ENCODE data around the gene ATP8B4. TPM values are rescaled to one million over a fixed set of nuclear protein-coding genes. Genes with fewer than 3 reads are reported as not detected.

ATP8B4 gene
- total and polyA plus RNA-seq, 12 donors: 0.39 to 5.3 (median 1.6) TPM

GRCh38 chr15:50120729-50121128 is 1.7 kb upstream of the ATP8B4 start:
- ATAC-seq (no peak), DNase-seq (no peak)
- no peak overlapping the region for H3K27ac ChIP-seq
- no peaks in the 10 kb centered on the region for H3K27me3 ChIP-seq
- peaks cover 0 to 21% (median 2%) of the 10 kb centered on the region in 11 donors for H3K9me3 ChIP-seq
- H3K4me3 ChIP-seq: no peak overlapping the region
- TF ChIP-seq, protein P1, sequence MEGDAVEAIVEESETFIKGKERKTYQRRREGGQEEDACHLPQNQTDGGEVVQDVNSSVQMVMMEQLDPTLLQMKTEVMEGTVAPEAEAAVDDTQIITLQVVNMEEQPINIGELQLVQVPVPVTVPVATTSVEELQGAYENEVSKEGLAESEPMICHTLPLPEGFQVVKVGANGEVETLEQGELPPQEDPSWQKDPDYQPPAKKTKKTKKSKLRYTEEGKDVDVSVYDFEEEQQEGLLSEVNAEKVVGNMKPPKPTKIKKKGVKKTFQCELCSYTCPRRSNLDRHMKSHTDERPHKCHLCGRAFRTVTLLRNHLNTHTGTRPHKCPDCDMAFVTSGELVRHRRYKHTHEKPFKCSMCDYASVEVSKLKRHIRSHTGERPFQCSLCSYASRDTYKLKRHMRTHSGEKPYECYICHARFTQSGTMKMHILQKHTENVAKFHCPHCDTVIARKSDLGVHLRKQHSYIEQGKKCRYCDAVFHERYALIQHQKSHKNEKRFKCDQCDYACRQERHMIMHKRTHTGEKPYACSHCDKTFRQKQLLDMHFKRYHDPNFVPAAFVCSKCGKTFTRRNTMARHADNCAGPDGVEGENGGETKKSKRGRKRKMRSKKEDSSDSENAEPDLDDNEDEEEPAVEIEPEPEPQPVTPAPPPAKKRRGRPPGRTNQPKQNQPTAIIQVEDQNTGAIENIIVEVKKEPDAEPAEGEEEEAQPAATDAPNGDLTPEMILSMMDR (IDR thresholded peaks at IDR 0.05): no peak
- H3K4me1 ChIP-seq: peaks cover 0 to 11% (median 0%) of the 10 kb centered on the region in 9 donors
- intact Hi-C loops (cut with DNase I): no loop called here
- H3K36me3 ChIP-seq: no peaks in the 10 kb centered on the region

DNA sequence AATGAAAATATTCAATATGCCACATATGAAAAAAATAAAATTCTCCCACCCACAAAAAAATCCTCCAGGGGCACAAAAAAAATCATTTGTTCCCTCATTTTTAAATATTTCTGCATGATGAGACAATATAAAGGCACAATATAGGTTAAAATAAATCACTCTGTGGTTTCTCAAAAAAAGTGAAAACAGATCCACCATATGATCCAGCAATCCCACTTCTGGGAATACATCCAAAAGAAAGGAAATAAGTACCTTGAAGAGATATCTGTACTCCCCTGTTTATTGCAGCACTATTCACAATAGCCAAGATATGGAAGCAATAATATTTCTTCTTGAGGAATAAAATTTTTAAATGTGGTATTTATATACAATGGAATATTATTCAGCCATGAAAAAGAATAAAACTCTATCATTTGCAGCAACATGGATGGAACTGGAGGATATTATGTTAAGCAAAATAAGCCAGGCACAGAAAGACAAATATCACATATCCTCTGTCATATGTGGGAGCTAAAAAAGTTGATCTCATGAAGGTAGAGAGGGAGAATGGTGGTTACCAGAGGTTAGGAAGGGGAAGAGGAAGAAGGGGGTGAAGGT is 1.5 kb downstream of the ATP8B4 start:
- Histone ChIP-seq H3K27ac (no peak overlapping the region), H3K9me3 (peaks cover 0 to 5% (median 0%) of the 10 kb centered on the region in 11 donors), H3K4me1 (peaks cover 0 to 28% (median 0%) of the 10 kb centered on the region in 9 donors), H3K36me3 (no peaks in the 10 kb centered on the region), H3K4me3 (peak overlapping the region in 1 of 10 donors; percentile 19), H3K27me3 (peaks cover 0 to 13% (median 0%) of the 10 kb centered on the region in 7 donors)
- DNase-seq: no peak
- TF ChIP-seq, protein P1 (IDR thresholded peaks at IDR 0.05): no peak
- no peak for ATAC-seq
- intact Hi-C loops (cut with DNase I): loop anchor here in 1 of 10 donors (10.0 kb wide), 1 partner anchor 1813 kb away; no protein-coding TSS in a partner anchor

GRCh38 chr15:50116477-50116876 is 2.6 kb downstream of the ATP8B4 start:
- peaks cover 0 to 5% (median 0%) of the 10 kb centered on the region in 11 donors for H3K9me3 ChIP-seq
- H3K27me3 ChIP-seq: peaks cover 0 to 13% (median 0%) of the 10 kb centered on the region in 7 donors
- ATAC-seq (no peak), DNase-seq (no peak)
- peaks cover 0 to 30% (median 0%) of the 10 kb centered on the region in 9 donors for H3K4me1 ChIP-seq
- intact Hi-C loops (cut with DNase I): loop anchor here in 1 of 10 donors (10.0 kb wide), 1 partner anchor 1812 kb away; no protein-coding TSS in a partner anchor
- 21 to 35% methylated on average over 3 of the region's 3 CpGs for WGBS, 2 donors
- H3K4me3 ChIP-seq: no peak overlapping the region
- no peaks in the 10 kb centered on the region for H3K36me3 ChIP-seq
- H3K27ac ChIP-seq: no peak overlapping the region
- TF ChIP-seq, protein P1 (IDR thresholded peaks at IDR 0.05): peak in 1 of 9 donors; percentile 48

DNA sequence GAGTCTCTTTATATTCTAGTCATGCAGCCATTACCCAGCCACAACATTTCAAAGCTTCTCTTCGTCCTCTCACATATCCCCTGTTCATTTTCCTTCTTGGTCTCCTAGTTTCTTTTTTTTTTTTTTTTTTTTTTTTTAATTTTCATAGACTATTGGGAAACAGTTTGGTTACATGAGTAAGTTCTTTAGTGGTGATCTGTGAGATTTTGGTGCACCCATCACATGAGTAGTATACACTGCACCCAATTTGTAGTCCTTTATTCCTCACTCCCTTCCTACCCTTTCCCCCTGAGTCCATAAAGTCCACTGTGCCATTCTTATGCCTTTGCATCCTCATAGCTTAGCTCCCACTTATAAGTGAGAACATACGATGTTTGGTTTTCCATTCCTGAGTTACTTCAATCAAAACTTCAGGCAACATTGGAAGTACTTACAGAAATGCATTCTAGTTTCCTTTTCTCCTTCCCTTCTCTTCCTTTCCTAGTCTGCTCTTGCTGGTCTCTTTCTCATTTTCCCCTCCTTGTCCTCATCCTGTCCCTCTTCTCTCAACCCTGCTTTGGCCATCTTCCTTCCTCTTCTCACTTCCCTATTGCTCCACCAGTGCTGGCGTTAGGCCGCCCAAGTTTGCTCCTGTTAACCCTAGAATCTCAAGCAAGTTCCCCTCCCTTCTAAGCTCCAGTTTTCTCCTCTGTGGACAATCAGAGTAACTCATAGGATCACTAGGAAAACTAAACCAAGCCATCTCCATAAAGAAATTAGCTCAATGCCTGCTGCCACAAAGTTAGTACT is 4.8 kb downstream of the ATP8B4 start:
- TF ChIP-seq, protein P1 (IDR thresholded peaks at IDR 0.05): no peak
- DNase-seq (no peak), ATAC-seq (peak in 6 of 8 donors; percentile 60 to 78 (median 69))
- Histone ChIP-seq H3K27me3 (peaks cover 0 to 17% (median 0%) of the 10 kb centered on the region in 7 donors), H3K4me3 (peak overlapping the region in 3 of 10 donors; percentile 11 to 41 (median 26)), H3K4me1 (peaks cover 0 to 41% (median 0%) of the 10 kb centered on the region in 9 donors), H3K9me3 (peaks cover 0 to 5% (median 0%) of the 10 kb centered on the region in 11 donors), H3K36me3 (no peaks in the 10 kb centered on the region), H3K27ac (peak overlapping the region in 3 of 10 donors; percentile 27 to 88 (median 31))
- intact Hi-C loops (cut with DNase I): loop anchor here in 1 of 10 donors (10.0 kb wide), 1 partner anchor 1809 kb away; no protein-coding TSS in a partner anchor
- 65 to 75% methylated on average over 4 of the region's 4 CpGs for WGBS, 2 donors
